GM12873 (cell line): Measurements from ENCODE around the gene CENPN.

Experiments used
- TF ChIP-seq, protein P1 (sequence below): IDR thresholded peaks from 2 replicates; pipeline ENCODE4 v1.5.1; 2012; ENCODE audit warnings: low read depth, mild to moderate bottlenecking, moderate library complexity, low read length, control low read depth; ENCODE audit not compliant: insufficient read depth; ENCODE audit errors: missing control alignments

The CENPN gene, protein sequence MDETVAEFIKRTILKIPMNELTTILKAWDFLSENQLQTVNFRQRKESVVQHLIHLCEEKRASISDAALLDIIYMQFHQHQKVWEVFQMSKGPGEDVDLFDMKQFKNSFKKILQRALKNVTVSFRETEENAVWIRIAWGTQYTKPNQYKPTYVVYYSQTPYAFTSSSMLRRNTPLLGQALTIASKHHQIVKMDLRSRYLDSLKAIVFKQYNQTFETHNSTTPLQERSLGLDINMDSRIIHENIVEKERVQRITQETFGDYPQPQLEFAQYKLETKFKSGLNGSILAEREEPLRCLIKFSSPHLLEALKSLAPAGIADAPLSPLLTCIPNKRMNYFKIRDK

DNA sequence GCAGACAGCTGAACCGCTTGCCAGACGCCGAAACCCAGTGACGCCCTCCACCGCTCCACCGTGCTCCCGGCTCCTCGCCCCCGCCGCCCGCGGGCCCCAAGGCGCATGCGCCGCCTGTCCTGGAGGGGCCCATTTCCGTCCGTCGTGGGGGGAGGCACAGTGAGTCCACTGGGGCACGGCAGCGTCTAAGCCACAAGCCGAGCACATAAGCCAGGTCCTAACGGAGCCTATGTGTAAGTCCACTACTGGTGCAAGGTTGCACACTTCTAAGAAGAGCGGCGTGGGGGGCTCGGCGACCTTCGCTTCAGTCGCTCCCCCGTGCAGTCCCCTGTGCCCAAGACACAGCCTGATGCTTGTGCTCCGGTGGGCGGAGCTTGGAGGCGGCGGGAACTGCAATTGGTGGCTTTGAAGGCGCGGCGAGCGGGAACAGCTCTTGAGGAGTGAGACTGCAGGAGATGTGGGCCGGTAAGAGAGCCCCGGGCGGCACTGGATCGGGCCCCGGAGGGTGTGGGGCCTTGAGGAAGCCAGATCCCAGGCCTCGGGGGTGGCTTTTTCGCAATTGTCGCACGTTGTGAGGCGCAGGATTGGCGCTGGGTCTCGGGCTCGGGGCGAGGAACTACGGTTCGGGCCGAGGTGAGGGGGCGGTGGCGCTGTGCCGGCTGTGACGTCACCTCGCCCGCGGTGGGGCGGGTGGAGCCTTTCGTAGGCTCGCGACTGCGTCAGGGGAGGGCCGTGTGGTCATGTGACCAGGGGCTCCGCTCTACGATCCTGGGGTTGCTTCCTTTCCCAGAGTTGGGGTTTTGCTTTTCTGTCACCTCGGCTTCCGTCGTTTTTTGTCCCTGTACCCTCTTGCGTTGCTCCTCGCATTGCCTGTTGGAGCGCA lies at the start of gene CENPN, which contains the start of gene CMC2:
Gene CENPN (plus strand): TSS at position 402 of the 883 bp plus-strand sequence. CDS start 4,726 bp downstream, outside the sequence.
Gene CMC2 (minus strand): TSS at position 73 of the 883 bp plus-strand sequence. CDS start 9,491 bp downstream, outside the sequence.
- TF ChIP-seq, protein P1, sequence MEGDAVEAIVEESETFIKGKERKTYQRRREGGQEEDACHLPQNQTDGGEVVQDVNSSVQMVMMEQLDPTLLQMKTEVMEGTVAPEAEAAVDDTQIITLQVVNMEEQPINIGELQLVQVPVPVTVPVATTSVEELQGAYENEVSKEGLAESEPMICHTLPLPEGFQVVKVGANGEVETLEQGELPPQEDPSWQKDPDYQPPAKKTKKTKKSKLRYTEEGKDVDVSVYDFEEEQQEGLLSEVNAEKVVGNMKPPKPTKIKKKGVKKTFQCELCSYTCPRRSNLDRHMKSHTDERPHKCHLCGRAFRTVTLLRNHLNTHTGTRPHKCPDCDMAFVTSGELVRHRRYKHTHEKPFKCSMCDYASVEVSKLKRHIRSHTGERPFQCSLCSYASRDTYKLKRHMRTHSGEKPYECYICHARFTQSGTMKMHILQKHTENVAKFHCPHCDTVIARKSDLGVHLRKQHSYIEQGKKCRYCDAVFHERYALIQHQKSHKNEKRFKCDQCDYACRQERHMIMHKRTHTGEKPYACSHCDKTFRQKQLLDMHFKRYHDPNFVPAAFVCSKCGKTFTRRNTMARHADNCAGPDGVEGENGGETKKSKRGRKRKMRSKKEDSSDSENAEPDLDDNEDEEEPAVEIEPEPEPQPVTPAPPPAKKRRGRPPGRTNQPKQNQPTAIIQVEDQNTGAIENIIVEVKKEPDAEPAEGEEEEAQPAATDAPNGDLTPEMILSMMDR = no peak

GRCh38 chr16:80958284-80958683 lies 48.7 kb upstream of the CENPN start:
- TF ChIP-seq, protein P1 = no peak

DNA sequence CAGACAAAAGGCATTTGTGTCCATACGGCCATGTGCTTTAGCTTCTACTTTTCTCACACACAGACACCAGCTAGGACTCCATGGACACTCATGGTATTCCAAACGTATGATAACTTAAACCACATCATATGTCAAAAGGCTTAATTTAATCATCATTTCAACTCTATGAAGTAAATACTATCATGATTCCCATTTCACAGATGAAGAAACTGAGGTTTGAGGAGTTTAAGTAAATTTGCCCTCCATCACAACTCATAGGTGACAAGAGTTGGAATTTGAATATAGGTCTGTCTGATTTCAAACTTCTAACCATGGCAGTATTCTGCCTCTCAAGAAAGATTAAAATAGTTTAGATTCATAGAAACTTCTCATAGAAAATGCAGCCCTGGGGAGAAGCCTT lies 44.1 kb upstream of the CENPN start:
- TF ChIP-seq, protein P1 = no peak

- TF ChIP-seq, protein P1 = no peak
Observed at GRCh38 chr16:80964351-80964750, 42.7 kb upstream of the CENPN start.

GRCh38 chr16:80966617-80967016 lies 40.4 kb upstream of the CENPN start:
- TF ChIP-seq, protein P1 = no peak

DNA sequence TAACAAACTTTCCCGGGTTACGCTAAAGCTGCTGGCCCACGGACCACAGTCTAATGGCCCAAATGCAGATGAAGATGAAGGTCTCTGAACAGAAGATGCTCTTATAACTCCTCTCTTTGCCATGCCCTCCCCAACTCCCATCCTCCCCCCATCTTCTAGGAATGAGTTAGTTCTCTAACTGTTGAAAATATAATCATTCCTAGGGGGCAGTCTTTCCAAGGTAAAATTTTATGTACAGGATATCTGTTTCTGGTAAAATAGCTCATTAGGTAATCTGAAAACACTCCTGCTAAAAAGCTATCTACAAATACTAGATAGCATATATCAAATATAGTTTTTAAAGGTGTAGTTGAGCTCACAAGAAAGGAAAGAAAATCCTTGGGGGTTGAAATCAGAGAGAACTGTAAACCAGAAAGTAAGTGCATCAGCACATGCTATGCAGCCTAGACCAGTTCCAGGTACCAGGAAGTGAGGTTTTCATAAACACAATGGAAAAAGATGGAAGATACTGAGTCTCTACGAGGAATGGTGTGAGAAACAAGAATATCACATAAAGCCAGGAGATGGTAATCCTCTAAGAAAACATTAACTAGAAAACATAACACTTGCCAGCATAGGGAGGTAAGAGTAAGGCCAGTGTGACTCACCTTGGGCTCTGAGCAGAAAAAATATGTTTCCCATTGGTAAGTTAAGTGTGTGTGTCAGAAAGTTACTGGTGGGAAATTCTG lies 38.5 kb upstream of the CENPN start:
- TF ChIP-seq, protein P1 = no peak
